Measurements from ENCODE around the gene EFS. TPM values are rescaled to one million over a fixed set of nuclear protein-coding genes. Genes with fewer than 3 reads are reported as not detected.

Gene EFS
- polyA plus RNA-seq, 1 experiment, result 2.7 TPM

GRCh38 chr14:23308721-23309445 is 56.1 kb downstream of the EFS start:
- H3K4me3 ChIP-seq (ENCODE audit: low read depth, low read length), result no peak overlapping the region
- POLR2A ChIA-PET, result no interaction called here
- no peaks in the 10 kb centered on the region for H3K27me3 ChIP-seq (ENCODE audit: control insufficient read depth, insufficient read depth, low read length)
- CTCF ChIA-PET, result no interaction called here
- peaks cover 23% of the 10 kb centered on the region for H3K36me3 ChIP-seq (ENCODE audit: control insufficient read depth, insufficient read depth, low read length)
- no peak for TF ChIP-seq CTCF (IDR thresholded peaks at IDR 0.05; ENCODE audit: insufficient read depth, low read depth, low read length)
- no peak for DNase-seq (ENCODE audit: low read depth)

GRCh38 chr14:23307687-23308644 is 57.0 kb downstream of the EFS start:
- TF ChIP-seq CTCF (IDR thresholded peaks at IDR 0.05; ENCODE audit: insufficient read depth, low read depth, low read length), result no peak
- Histone ChIP-seq H3K36me3 (ENCODE audit: control insufficient read depth, insufficient read depth, low read length) (peaks cover 23% of the 10 kb centered on the region), H3K4me3 (ENCODE audit: low read depth, low read length) (peak overlapping the region; percentile 91), H3K27me3 (ENCODE audit: control insufficient read depth, insufficient read depth, low read length) (no peaks in the 10 kb centered on the region)
- POLR2A ChIA-PET, result no interaction called here
- DNase-seq (ENCODE audit: low read depth), result no peak
- CTCF ChIA-PET, result interaction anchor here (1.4 kb wide), 1 partner anchor 13 kb away, joined by 7 read pairs; no protein-coding TSS in a partner anchor

GRCh38 chr14:23307146-23307530 is 57.8 kb downstream of the EFS start:
- peaks cover 23% of the 10 kb centered on the region for H3K36me3 ChIP-seq (ENCODE audit: control insufficient read depth, insufficient read depth, low read length)
- TF ChIP-seq CTCF (IDR thresholded peaks at IDR 0.05; ENCODE audit: insufficient read depth, low read depth, low read length), result no peak
- H3K4me3 ChIP-seq (ENCODE audit: low read depth, low read length), result peak overlapping the region; percentile 91
- CTCF ChIA-PET, result interaction anchor here (0.6 to 1.4 kb wide), 5 partner anchors 10 to 31 kb away, joined by 3 to 7 read pairs (median 3); no protein-coding TSS in a partner anchor
- no peaks in the 10 kb centered on the region for H3K27me3 ChIP-seq (ENCODE audit: control insufficient read depth, insufficient read depth, low read length)
- POLR2A ChIA-PET, result interaction anchor here (0.6 to 1.0 kb wide), 3 partner anchors 10 to 171 kb away, joined by 4 to 10 read pairs (median 9); partner anchors contain the start of gene PABPN1
- no peak for DNase-seq (ENCODE audit: low read depth)

GRCh38 chr14:23306412-23307145 is 58.4 kb downstream of the EFS start, which contains the start of gene BCL2L2:
Gene BCL2L2, plus strand, starts transcription at chr14:23306833. Its CDS starts 935 bp downstream, at chr14:23307768.
- Histone ChIP-seq H3K27me3 (ENCODE audit: control insufficient read depth, insufficient read depth, low read length) (no peaks in the 10 kb centered on the region), H3K4me3 (ENCODE audit: low read depth, low read length) (peak within 1 kb of the TSS; percentile 91), H3K36me3 (ENCODE audit: control insufficient read depth, insufficient read depth, low read length) (peaks cover 22% of the 10 kb centered on the region)
- DNase-seq (ENCODE audit: low read depth), result peak; percentile 37
- ChIA-PET POLR2A (interaction anchor here (0.6 to 1.0 kb wide), 4 partner anchors 10 to 172 kb away, joined by 3 to 10 read pairs (median 6); partner anchors contain the start of gene PABPN1), CTCF (interaction anchor here (0.5 to 1.8 kb wide), 8 partner anchors 9 to 243 kb away, joined by 3 to 7 read pairs (median 3); no protein-coding TSS in a partner anchor)
- no peak for TF ChIP-seq CTCF (IDR thresholded peaks at IDR 0.05; ENCODE audit: insufficient read depth, low read depth, low read length)

Small RNAs within 50 kb of the gene (small RNA-seq; reads per million reads assigned to genes)
- gene MIR208A (ENCODE audit: insufficient read length, low read depth, low replicate concordance), result not detected

Other genes starting within 250 kb of the EFS start
- gene CEBPE, start 245.9 kb downstream of the EFS start, polyA plus RNA-seq (2011; rRNA removed), result not detected in 2 replicates
- gene SLC7A8, start 181.5 kb downstream of the EFS start, polyA plus RNA-seq (2011; rRNA removed), result 2.8 and 4.6 TPM in 2 replicates
- not detected in 2 replicates for gene RNF212B, start 127.2 kb downstream of the EFS start, polyA plus RNA-seq (2011; rRNA removed)
- 11.9 and 16.0 TPM in 2 replicates for gene HOMEZ, start 79.0 kb downstream of the EFS start, polyA plus RNA-seq (2011; rRNA removed)
- 2.5 and 2.8 TPM in 2 replicates for gene PPP1R3E, start 62.3 kb downstream of the EFS start, polyA plus RNA-seq (2011; rRNA removed)
- 26.5 and 27.9 TPM in 2 replicates for gene BCL2L2, start 58.3 kb downstream of the EFS start, polyA plus RNA-seq (2011; rRNA removed)
- 119 and 143 TPM in 2 replicates for gene PABPN1, start 43.7 kb downstream of the EFS start, polyA plus RNA-seq (2011; rRNA removed)
- 9.0 and 14.0 TPM in 2 replicates for gene SLC22A17, start 12.3 kb downstream of the EFS start, polyA plus RNA-seq (2011; rRNA removed)
- not detected in 2 replicates for gene IL25, start 7.6 kb upstream of the EFS start, polyA plus RNA-seq (2011; rRNA removed)
- gene CMTM5, start 11.9 kb upstream of the EFS start, polyA plus RNA-seq (2011; rRNA removed), result not detected in 2 replicates
- gene MYH6, start 43.1 kb upstream of the EFS start, polyA plus RNA-seq (2011; rRNA removed), result not detected in 2 replicates
- not detected in 2 replicates for gene MYH7, start 70.5 kb upstream of the EFS start, polyA plus RNA-seq (2011; rRNA removed)
- gene NGDN, start 104.5 kb upstream of the EFS start, polyA plus RNA-seq (2011; rRNA removed), result 34.5 and 51.3 TPM in 2 replicates
- 0.28 and 0.32 TPM in 2 replicates for gene ZFHX2, start 186.6 kb upstream of the EFS start, polyA plus RNA-seq (2011; rRNA removed)
- 8.1 and 14.2 TPM in 2 replicates for gene THTPA, start 191.1 kb upstream of the EFS start, polyA plus RNA-seq (2011; rRNA removed)
- gene AP1G2, start 202.6 kb upstream of the EFS start, polyA plus RNA-seq (2011; rRNA removed), result 33.3 and 54.5 TPM in 2 replicates
- not detected in 2 replicates for gene JPH4, start 213.6 kb upstream of the EFS start, polyA plus RNA-seq (2011; rRNA removed)